Measurements from ENCODE around the gene UGT1A9. TPM values are rescaled to one million over a fixed set of nuclear protein-coding genes. Genes with fewer than 3 reads are reported as not detected.
"Not testable (repeated sequence)": the region's sequence is repeated elsewhere in the genome, so short reads cannot be mapped to it uniquely, and the experiment has no call there.

Gene UGT1A9
- total and polyA plus RNA-seq, 2 of the 13 experiments (the other 11 are each of a cell fraction or from before 2014, with no cell fraction given), result 0.07 TPM; not detected in 1

- TF ChIP-seq USF2 (IDR thresholded peaks at IDR 0.05; ENCODE audit: low read depth, low read length), result not testable (repeated sequence)
- peak; percentile 52; the same call in 1 of the 2 replicates for TF ChIP-seq USF2 (CRISPR knock-in tag; IDR thresholded peaks at IDR 0.05; ENCODE audit: borderline replicate concordance)
- 0 out of 2 replicates have a peak, but pooled peaks have one; percentile 5 for TF ChIP-seq ZNF788 (CRISPR knock-in tag; IDR thresholded peaks at IDR 0.05; ENCODE audit: borderline replicate concordance)
- TF ChIP-seq RNF2 (conservative IDR thresholded peaks at IDR 0.05; ENCODE audit: low read depth), result 0 out of 2 replicates have a peak, but pooled peaks have one; percentile 2
- TF ChIP-seq ZNF850 (CRISPR knock-in tag; conservative IDR thresholded peaks at IDR 0.05), result 0 out of 2 replicates have a peak, but pooled peaks have one; percentile 3
- TF ChIP-seq BCL3 (CRISPR knock-in tag; IDR thresholded peaks at IDR 0.05), result peak; percentile 30; the same call in 1 of the 2 replicates
Measured at GRCh38 chr2:233745838-233746237, 74.1 kb downstream of the UGT1A9 start (continued).

- Histone ChIP-seq H3K27me3 (ENCODE audit: control insufficient read depth in 1 of 2, insufficient read depth in 2 of 2, low read length in 2 of 2) (peaks cover 1 to 64% of the 10 kb centered on the region in 2 experiments; a peak in 4 of 5 replicates), H3K79me2 (ENCODE audit: insufficient read depth, low read length) (no peaks in the 10 kb centered on the region), H3K27ac (ENCODE audit: extremely low read length, insufficient read depth, low read length) (no peak overlapping the region), H3K36me3 (replicated peaks in 1 of 2; ENCODE audit: control insufficient read depth in 1 of 2, insufficient read depth in 2 of 2, low read length in 2 of 2) (no peaks in the 10 kb centered on the region), H3K4me1 (ENCODE audit: insufficient read depth, low read length) (peaks cover 27% of the 10 kb centered on the region), H4K20me1 (ENCODE audit: insufficient read depth, low read length) (no peaks in the 10 kb centered on the region), H3K4me2 (ENCODE audit: low read depth, low read length) (0 out of 2 replicates have a peak overlapping the region, but pooled peaks have one; percentile 54), H3K9me3 (ENCODE audit: low read length) (peaks cover 24% of the 10 kb centered on the region), H3K9ac (ENCODE audit: insufficient read depth, low read depth, low read length) (no peak overlapping the region), H3K4me3 (replicated peaks in 1 of 3; ENCODE audit: insufficient read depth in 1 of 3, low read depth in 2 of 3, low read length in 3 of 3) (no peak overlapping the region), H2AFZ (ENCODE audit: low read length) (no peak overlapping the region)
- intact Hi-C loops (cut with micrococcal nuclease; ENCODE audit: unreplicated experiment), result no loop called here
- no peak for DNase-seq (ENCODE audit: low spot score)
- CTCF ChIA-PET (ENCODE audit: low intra/inter-chr PET ratio, low total read pairs), result no interaction called here
- WGBS (ENCODE audit: low lambda C conversion rate), result 76% methylated on average over 10 of the region's 10 CpGs
- BruUV-seq (replicated peaks), result no TSS peak
- in situ Hi-C loops (cut with HindIII; ENCODE audit: extremely low pct_ligation_motif_present, low pct_unique_long_range_greater_than_20kb), result no loop called here
- no peak for ATAC-seq
- POLR2A ChIA-PET, result interaction anchor here (1.6 kb wide), 1 partner anchor 11 kb away, joined by 9 read pairs; no protein-coding TSS in a partner anchor
- TF ChIP-seq ZMYM4 (CRISPR knock-in tag; IDR thresholded peaks at IDR 0.05) (no peak), RARA (CRISPR knock-in tag; IDR thresholded peaks at IDR 0.05) (0 out of 2 replicates have a peak, but pooled peaks have one; percentile 5), TEAD3 (CRISPR knock-in tag; optimal IDR thresholded peaks at IDR 0.05; ENCODE audit: borderline replicate concordance) (peak; percentile 49)
- no peak for FAIRE-seq
Measured at GRCh38 chr2:233746475-233747282, 75.0 kb downstream of the UGT1A9 start.
